GM19468 (cell line): ENCODE measurements around the gene RHOB.
"Not testable (repeated sequence)": the region's sequence is repeated elsewhere in the genome, so short reads cannot be mapped to it uniquely, and the experiment has no call there.

Experiments
- ATAC-seq: cut with Tn5 transposase; IDR thresholded peaks from one replicate; pipeline ENCODE4 v1.9.1; 2021; ENCODE audit warnings: mild to moderate bottlenecking, moderate library complexity, moderate number of reproducible peaks; ENCODE audit not compliant: unreplicated experiment; ENCODE audit errors: extremely low read depth

RHOB gene

DNA sequence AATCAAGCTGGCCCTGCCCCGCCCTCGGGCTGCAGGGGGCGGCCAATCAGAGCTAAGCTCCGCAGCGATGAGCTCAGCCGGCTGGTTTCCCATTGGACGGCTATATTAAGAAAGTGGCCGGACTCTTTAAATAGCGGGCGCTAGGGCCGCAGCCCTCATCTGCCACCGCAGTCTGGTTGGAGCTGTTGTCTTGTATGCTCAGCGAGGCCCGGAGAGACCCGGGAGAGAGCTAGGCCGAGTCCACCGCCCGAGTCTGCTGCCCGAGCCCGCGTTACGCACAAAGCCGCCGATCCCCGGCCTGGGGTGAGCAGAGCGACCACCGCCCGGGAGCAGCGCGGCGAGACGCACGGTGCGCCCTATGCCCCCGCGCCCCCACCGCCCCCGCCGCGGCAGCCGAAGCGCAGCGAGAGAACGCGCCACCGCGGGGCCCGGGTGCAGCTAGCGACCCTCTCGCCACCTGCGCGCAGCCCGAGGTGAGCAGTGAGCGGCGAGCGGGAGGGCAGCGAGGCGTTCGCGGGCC, at the start of gene RHOB:
Gene RHOB (plus strand): TSS at position 158 of the 520 bp plus-strand sequence. CDS start 392 bp downstream, outside the sequence.
- ATAC-seq: peak; percentile 99

DNA sequence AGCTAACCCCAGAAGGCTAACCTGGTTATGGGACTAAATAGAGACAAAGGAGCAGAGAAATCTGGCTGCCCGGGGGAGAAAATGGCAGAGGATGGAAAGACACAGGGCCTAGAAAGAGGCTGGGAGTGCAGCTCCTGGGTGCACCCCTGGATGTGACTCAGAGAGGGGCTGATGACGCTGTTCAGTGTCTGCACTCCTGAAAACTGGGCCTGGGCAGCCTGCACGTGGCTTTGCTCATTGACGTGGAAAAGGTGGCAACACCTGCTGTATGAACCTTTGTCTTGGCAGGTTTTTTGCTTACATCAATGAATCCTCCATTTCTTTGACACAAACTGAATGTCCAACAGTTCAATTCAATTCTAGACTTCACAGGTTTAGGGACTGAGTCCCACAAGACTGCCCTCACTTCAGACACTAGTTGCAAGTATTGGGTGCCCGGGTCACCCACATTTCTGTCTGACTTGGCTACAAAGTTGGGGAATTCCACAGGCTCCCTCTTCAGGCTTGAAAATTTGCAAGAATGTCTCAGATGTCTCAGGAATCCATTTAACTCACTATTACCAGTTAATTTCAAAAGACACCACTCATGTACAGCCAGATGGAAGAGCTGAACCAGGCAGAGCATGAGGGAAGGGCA, 48.9 kb upstream of the RHOB start:
- ATAC-seq: no peak

DNA sequence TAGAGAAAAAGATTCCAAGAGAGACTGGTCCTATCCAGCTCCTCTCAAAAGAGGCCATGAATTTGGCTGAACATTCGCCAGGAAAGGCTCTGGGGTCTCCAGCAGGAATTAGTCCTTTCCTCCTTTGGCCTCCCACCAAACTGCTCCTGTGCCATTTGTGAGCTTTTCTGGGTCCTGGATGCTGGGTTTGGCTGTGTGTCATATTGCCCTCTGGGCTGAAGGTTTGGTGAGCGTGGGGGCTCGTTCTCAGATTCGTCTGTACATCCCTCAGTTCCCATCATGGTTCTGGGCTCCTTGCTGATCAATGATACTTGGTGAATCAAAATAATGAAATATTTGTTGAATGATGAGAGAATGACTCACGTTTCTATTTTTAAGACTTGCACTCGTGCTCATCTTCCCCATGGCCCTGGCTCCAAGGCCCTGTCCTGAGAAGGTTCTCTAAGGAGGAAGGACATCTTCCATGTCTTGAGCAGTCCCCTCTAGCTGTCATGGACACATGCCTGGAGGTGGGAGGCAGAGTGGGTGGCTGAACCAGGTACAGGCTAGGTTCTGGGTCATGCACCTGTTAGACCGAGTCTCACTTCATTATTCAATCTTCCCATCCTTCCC, 47.8 kb upstream of the RHOB start:
- no peak for ATAC-seq

DNA sequence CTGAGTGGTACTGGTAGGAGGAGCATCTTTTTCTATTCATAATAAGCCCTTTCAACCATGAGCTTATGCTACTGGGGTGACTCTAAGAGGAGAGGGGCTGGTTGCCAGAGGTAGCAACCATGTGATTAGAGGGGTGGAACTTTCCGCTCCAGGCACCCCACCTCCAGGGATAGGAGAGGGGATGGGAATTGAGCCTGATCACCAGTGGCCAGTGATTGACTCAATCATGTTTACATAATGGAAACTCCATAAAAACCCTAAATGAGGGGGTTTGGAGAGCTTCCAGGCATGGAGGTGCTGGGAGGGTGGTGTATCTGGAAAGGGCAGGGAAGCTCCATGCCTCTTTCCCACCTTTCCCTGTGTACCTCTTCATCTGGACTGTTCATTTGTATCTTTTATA, 46.6 kb upstream of the RHOB start:
- no peak for ATAC-seq

DNA sequence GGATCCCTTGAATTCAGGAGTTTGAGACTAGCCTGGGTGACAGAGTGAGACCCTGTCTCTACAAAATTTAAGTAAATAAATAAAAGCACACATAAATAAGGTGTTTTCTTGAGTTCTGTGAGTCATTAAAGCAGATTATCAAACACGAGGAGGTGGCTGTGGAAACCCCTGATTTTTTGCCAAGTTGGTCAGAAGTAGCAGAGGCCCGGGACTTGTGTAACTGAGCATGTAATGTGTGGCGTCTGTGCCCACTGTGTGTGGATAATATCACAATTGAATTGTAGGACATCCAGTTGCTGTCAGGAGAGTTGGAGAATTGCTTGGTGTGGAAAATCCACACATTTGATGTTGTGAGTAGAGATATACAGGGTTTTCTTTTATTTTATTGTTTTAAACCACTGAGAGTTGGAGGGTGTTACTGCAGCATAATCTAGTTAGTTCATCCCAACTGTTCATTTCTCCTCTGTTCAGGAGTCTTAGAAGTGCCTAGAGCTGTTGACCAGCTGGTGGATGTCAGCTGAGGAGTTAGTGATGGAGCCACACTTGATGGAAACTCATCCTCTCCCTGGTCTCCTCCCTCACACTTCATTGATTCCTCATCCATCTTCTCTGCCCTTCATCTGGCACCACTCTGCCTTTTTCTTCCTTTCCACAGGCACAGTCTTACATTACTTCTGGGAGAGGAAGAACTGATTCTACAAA, 45.9 kb upstream of the RHOB start:
- ATAC-seq: no peak

DNA sequence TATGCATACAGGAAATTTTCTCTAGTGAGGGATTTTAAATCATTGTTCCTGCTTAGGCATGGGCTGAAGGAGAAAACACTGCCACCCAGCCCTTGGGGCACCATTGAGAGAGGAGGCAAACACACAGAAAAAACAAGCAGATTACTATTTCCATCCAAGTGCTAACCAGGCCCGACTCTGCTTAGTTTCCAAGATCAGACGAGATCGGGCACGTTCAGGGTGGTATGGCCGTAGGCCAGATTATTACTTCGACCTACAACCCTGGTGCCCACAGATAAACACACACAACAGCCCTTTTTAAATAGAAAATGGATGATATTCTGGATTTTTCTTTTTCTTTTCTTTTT, 45.4 kb upstream of the RHOB start:
- no peak for ATAC-seq

DNA sequence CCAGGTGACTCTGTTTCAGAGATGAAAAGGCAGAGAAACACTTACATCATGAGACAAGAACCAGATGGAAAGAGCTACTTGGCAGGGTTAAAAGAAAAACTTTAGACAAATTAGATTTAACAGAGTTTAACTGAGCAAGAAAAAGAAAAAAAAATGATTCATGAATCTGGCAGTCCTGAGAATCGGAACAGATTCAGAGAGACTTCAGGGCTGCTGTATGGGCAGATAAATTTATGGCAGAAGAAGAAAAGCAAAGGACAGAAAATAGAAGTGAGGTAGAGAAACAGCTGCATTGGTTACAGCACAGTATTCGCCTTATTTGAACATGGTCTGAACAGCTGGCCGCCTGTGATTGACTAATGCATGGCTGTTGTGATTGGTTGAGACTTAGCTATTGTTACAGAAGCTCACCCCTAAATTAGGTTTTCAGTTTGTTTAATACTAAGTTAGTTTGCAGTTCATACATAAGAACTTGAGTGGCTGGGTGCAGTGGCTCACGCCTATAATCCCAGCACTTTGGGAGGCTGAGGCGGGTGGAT, 43.0 kb upstream of the RHOB start:
- no peak for ATAC-seq

DNA sequence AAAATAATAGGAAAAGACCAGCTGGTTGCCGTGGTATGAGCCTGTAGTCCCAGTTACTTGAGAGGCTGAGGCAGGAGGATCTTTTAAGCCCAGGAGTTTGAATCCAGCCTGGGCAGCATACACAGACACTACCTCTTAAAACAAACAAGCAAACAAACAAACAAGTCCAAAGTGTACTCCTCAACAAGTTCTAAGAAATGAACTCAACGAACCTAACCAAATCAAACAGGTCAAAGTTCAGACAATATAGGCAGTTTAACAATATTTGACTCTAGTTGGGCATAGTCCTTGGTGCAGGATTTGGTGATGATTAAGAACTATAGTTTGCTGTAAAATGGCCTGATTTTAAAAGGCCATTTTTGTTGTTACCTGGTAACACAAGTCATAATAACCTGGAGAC, 41.9 kb upstream of the RHOB start:
- no peak for ATAC-seq

DNA sequence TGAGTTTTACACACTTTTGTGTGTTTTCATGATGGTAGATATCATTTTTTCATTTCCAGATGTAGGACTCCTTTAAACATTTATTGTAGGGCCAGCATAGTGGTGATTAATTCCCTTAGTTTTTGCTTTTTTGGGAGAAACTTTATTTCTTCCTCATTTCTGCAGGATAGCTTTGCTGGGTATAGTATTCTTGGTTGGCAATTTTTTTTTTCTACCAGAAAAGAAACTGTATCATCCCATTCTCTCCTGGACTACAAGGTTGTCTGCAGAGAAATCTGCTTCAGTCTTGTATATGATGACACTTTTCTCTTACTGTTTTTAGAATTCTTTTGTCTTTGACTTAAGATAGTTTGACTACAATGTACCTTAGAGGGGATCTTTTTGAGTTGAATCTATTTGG, 37.8 kb upstream of the RHOB start:
- ATAC-seq: no peak

DNA sequence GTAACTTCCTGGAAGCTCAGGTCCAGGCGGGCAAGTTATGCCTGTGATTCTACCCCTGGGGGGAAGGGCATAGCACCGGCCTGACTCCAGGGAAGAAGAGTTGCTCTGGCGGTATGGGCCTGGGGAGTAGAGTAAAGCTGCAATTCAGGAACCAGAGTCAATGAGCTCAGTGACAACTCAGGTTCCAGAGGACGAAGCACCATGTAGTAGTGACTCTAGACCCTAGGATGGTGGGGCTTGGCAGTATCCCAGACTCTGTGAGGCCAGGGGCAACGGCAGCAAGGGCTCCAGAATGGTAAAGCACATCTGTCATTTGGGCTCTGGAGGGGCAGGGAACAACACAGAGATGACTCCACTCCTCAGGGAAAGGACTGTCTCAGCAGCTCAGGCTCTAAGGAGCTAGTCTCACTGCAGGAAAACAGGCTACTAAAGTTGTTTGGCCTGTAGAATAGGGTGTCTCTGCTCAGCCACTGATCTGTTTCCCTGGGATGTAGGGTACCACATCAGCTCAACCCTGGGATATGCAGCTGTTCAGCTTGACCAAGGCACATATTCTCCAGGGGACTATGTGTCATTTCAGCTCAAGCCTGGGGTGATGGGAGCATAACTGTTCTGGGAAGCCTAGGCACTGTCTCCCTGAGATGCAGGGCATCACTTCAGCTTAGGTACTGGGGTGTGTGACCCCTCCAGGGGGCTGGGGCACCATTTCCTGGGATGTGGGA, 36.2 kb upstream of the RHOB start:
- ATAC-seq: no peak

DNA sequence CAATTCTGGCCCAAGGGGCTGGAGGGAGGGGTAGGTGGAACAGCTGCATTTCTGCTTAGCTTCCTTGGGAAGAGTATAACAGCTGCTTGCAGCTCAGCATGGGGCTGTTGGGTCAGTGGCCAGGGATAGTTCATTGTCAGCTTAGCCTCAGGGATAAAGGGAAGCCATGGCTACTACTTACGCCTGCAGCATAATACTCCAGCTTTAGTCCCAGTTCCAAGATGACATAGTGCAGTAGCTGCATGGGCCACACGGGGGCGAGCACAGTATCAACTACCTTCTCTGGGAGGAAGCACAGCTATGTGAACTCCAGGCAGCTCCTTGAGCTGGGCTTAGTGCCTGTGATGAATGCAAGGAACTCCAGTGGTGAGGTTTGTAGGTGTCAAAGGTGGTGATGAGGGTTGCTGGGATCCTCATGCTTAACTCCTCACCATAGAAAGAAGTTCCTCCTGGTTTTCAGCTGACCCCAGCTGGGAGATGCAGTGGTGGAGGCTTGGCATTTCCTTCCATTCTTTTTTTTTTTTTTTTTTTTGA, 35.4 kb upstream of the RHOB start:
- peak; percentile 87 for ATAC-seq

DNA sequence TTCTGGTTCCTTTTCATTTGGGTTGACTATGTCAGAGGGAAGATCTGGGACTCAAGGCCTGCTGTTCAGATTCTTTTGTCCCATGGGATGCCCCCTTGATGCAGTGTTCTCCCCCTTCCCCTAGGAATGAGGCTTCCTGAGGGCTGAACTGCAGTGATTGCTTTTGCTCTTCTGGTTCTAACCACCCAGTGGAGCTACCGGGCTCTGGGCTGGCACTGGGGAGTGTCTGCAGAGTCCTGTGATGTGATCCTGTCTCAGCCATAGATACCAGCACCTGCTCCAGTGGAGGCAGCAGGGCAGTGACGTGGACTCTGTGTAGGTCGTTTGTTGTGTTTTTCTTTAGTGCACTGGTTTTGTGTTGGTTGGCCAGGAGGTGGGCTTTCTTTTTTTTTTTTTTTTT, 32.1 kb upstream of the RHOB start:
- ATAC-seq: no peak

DNA sequence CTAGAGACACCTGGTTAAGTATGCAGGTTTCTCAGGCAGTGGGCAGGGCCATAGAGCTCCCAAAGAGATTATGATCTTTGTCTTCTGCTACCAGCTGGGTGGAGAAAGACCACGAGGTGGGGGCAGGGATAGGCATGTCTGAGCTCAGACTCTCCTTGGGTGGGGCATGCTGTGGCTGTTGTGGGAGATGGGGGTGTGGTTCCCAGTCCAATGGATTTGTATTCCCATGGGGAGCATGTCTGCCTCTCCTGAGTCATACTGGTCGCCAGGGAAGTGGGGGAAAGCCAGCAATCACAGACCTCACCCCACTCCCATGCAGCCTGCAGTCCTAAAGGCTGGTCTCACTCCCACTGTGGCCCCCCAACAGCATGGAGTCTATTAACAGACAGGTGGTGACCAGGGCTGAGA, 31.4 kb upstream of the RHOB start:
- ATAC-seq: no peak

DNA sequence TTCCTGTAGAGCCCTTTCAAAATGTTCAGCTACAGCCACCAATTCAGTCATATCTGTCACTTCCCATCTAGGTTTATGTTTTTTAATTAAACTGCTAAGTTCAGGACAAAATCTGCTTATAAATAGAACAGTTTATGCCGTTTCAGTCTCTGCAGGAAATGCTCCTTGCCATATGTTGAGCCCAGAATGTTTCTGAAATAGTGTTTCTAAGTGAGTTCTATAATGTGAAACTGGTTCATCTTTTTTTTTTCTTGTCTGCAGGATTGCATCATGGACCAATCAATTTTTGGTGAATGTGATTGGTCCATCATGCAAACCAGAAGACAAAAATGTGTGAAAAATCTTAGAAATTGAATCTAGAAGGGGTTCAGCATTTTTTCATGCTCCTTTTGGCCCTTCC, 30.2 kb upstream of the RHOB start:
- ATAC-seq: no peak

DNA sequence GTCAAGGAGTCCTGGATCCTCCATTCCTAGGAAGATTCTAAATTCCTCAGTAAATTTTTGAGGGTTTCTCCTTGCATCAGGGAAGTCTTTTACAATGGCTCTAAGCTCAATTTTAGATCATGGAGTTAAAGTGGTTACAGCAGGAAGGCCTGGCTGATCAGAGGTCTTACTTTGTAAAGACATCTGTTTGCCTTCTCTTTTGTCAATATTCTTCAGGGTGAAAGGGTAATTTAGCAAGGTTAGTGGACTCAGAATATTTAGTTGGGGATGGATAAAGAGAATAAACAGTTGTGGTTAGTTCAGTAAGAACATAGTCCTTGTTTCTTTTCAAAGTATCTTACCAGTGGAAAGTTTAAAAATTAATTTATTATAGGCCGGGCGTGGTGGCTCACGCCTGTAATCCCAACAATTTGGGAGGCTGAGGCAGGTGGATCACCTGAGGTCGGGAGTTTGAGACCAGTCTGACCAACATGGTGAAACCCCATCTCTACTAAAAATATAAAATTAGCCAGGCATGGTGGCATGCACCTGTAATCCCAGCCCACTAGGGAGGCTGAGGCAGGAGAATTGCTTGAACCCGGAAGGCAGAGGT, 29.5 kb upstream of the RHOB start:
- ATAC-seq: not testable (repeated sequence)

DNA sequence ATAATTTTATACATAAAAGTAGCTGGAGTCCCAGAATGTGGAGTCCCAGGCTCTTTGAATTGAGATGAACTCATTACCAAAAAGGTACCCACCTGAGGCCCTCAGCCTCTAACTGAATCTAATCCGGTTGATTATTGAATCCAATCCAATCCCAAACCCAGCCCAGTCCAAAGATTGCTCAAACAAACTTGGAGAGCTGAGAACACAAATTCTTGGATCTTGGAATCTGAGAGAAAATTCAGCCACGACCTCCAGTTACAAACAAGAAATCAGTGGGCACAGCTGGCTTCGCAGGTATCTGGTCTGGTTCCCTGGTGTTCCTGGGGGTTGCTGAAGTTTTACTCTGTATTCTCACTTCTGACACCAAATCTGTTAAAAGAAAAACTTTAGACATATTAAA, 28.4 kb upstream of the RHOB start:
- ATAC-seq: no peak

DNA sequence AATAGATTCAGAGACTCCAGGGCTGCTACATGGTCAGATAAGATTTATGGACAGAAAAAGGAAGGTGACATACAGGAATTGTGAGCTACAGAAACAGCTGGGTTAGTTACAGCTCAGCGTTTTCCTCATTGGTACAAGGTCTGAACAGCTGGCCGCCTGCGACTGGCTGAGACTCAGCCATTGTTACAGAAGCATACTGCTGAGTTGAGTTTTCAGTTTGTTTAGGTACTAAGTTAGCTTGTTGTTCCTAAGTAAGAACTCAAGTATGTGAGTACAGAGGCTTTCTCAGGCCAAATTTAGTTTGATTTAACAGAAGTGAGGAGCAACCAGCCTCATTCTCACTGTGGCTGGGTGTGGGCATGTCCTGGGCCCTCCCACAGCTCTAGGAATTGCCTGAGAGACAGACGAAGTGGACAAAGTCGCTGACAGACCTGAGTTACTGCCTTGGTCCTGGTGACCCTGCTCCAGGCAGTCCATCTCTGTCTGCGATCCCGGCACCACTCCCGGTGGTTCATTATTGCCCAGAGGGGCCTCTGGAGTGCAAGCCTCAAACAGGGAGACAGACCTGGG, 27.8 kb upstream of the RHOB start:
- ATAC-seq: no peak

DNA sequence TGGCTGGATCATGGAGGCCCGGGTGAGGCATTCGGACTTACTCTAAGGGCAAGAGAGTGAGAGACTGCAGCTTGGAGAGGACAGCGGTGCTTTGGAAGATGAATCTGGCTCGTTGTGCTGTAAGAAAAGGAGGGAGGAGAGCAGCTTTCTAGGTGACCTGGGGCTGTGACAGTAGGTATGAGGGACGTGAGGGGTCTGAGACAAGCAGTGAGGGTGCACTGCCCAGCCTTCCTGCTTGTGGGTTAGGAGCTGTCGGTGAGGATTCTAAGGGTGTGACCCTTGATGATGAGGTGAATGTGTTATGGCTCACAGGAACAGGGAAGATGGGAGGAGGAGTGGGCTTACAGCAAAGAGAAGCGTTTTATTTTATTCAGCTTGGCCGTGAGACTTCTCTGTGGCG, 27.1 kb upstream of the RHOB start:
- no peak for ATAC-seq

DNA sequence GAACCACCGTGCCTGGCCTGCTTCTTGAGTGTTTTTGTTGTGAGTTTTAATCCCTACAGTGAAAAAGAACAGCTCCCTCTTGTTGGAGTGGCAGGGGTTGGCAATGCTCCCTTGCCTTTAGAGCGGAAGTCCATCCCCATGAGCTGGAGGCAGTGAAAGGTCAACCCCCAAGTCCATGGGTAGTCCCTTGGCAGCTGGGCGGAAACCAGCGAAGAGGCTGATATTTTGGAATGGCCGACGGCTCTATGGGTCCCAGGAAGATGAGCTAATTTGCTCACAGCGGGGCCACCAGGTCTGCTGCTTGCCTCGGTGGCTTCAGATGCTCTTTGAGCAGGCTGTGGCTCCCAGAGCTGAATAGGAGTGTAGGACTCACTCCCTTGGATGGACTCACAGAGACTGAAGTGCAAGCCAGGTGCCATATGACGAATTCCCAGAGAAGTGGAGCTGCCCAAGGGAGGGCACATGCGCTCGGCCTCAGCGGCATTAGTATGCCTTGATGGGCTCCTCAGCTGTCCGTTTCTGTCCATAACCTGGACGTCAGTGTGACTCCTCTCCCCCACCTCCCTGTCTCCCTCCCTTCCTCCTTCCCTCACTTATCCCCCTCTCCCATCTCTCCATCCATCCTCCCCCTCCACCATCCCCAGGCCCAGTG, 25.4 kb upstream of the RHOB start:
- no peak for ATAC-seq
